ENCODE data around the gene RADIL. TPM values are rescaled to one million over a fixed set of nuclear protein-coding genes. Genes with fewer than 3 reads are reported as not detected.
A peak's percentile ranks its signal among the peaks of the same experiment; 100 is the strongest.

Gene RADIL
- total and polyA plus RNA-seq, 7 donors: 0.65 to 3.8 (median 2.6) TPM

DNA sequence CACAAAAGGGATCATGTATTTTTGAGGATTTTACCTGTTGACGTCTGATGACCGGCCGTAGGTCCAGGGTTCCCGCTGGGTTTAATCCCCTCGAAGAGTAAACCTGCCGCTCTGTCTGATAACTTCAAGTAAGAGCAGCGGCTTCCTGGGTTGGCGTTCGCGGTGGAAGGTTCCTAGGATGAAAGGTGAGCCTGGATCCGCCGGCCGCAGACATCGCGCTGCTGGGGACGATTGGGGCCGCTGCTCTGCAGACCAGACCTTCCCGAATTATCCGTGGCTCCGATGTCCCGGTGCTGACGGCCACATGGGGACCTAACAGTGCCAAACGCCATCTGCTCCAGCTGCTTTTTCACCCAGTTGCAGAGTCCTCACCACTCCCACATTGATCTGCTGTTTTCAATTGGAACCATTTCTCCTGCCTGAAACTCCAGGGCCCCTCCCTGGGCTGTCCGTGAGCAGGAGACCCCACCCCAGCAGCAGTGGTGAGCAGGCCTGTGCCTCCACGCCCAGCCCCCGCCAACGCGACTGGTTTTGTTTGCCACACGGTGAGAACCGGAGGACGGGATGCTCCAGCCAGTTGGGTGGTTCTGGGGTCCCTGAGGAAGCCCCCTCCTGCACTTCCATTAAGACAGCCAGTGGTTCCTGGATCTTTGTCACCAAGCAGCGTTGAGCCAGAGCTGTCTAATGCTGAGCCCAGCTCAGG lies 120.3 kb downstream of the RADIL start:
- Histone ChIP-seq H3K4me1 (no peaks in the 10 kb centered on the region), H3K4me3 (no peak overlapping the region), H3K27me3 (ENCODE audit: insufficient read depth in 3 of 3, low read length in 2 of 3) (no peaks in the 10 kb centered on the region), H3K36me3 (ENCODE audit: insufficient read depth in 1 of 2, low read depth in 1 of 2) (peaks cover 0 to 84% of the 10 kb centered on the region in 2 donors), H3K9me3 (no peaks in the 10 kb centered on the region), H3K27ac (no peak overlapping the region)
- no peak for TF ChIP-seq CTCF (IDR thresholded peaks at IDR 0.05)
- DNase-seq: no peak
- intact Hi-C loops (cut with DNase I): no loop called here
- WGBS, 3 donors: 93% methylated on average over 32 of the region's 32 CpGs
- ATAC-seq: no peak

GRCh38 chr7:4762121-4763055 lies 121.1 kb downstream of the RADIL start:
- H3K4me3 ChIP-seq: no peak overlapping the region
- DNase-seq (peak in 1 of 2 donors; percentile 31), ATAC-seq (no peak)
- WGBS, 3 donors: 93% methylated on average over 53 to 54 of the region's 54 CpGs
- intact Hi-C loops (cut with DNase I): no loop called here
- no peak overlapping the region for H3K27ac ChIP-seq
- no peaks in the 10 kb centered on the region for H3K4me1 ChIP-seq
- H3K9me3 ChIP-seq: no peaks in the 10 kb centered on the region
- H3K27me3 ChIP-seq (ENCODE audit: insufficient read depth in 3 of 3, low read length in 2 of 3): no peaks in the 10 kb centered on the region
- H3K36me3 ChIP-seq (ENCODE audit: insufficient read depth in 1 of 2, low read depth in 1 of 2): peaks cover 0 to 91% of the 10 kb centered on the region in 2 donors
- TF ChIP-seq CTCF (IDR thresholded peaks at IDR 0.05): no peak

DNA sequence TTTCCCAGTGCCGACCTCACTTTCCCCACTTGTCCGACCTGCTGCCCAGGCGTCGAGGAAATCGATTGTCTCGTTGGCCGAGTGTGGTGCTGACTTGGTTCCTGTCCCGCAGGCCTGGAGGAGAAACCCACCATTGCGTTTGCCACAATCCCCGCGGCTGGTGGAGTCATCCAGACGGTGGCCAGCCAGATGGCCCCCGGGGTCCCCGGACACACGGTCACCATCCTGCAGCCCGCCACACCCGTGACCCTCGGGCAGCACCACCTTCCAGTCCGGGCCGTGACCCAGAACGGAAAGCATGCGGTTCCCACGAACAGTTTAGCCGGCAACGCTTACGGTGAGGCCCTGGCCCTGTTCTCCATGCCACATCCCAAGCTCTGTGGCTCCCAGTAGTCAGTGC lies 122.6 kb downstream of the RADIL start:
- WGBS, 3 donors: 94 to 96% (median 94%) methylated on average over 26 of the region's 26 CpGs
- DNase-seq: peak in 1 of 2 donors; percentile 44
- TF ChIP-seq CTCF (IDR thresholded peaks at IDR 0.05): no peak

DNA sequence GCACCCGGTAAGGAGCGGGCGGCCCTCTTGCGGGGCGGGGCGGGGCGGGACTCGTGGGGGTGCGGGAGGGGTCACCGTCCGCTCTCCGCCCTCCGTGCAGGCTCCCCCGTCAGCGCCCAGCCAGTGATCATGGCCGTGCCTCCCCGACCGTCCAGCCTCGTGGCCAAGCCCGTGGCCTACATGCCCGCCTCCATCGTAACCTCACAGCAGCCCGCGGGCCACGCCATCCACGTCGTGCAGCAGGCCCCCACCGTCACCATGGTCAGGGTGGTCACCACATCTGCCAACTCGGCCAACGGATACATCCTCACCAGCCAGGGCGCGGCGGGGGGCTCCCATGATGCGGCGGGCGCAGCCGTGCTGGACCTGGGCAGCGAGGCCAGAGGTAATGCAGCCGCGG lies 124.3 kb downstream of the RADIL start:
- no peak overlapping the region for H3K27ac ChIP-seq
- TF ChIP-seq CTCF (IDR thresholded peaks at IDR 0.05): no peak
- H3K4me3 ChIP-seq: no peak overlapping the region
- DNase-seq: peak in 1 of 2 donors; percentile 36
- WGBS, 3 donors: 95 to 96% (median 96%) methylated on average over 35 to 40 of the region's 40 CpGs
- no peaks in the 10 kb centered on the region for H3K27me3 ChIP-seq (ENCODE audit: insufficient read depth in 3 of 3, low read length in 2 of 3)
- H3K36me3 ChIP-seq (ENCODE audit: insufficient read depth in 1 of 2, low read depth in 1 of 2): peaks cover 0 to 99% of the 10 kb centered on the region in 2 donors
- H3K9me3 ChIP-seq: no peaks in the 10 kb centered on the region
- H3K4me1 ChIP-seq: no peaks in the 10 kb centered on the region
- intact Hi-C loops (cut with DNase I): loop anchor here in 1 of 2 donors (10.0 kb wide), 1 partner anchor 144 kb away; no protein-coding TSS in a partner anchor
- no peak for ATAC-seq

More for the DNA sequence above, 122.6 kb downstream of the RADIL start:
- intact Hi-C loops (cut with DNase I): no loop called here
- no peak for ATAC-seq
- H3K27ac ChIP-seq: no peak overlapping the region
- H3K36me3 ChIP-seq (ENCODE audit: insufficient read depth in 1 of 2, low read depth in 1 of 2): peaks cover 0 to 92% of the 10 kb centered on the region in 2 donors
- H3K4me1 ChIP-seq: no peaks in the 10 kb centered on the region
- H3K4me3 ChIP-seq: no peak overlapping the region
- H3K27me3 ChIP-seq (ENCODE audit: insufficient read depth in 3 of 3, low read length in 2 of 3): no peaks in the 10 kb centered on the region
- H3K9me3 ChIP-seq: no peaks in the 10 kb centered on the region
